SK-N-SH (cell line): Measurements from ENCODE around the gene TRPC4AP. TPM values are rescaled to one million over a fixed set of nuclear protein-coding genes. Genes with fewer than 3 reads are reported as not detected.

Source experiments
- CTCF ChIA-PET: fragments of 300-600, 350-600 bp; formaldehyde crosslinking; extraction: SDS; loops from one replicate; lab custom pipeline; 2021; lab: Yijun Ruan, JAX
- POLR2A ChIA-PET: fragments of 350-600 bp; sonication (Branson Sonifier 250); formaldehyde crosslinking; extraction: SDS; loops from one replicate; lab custom pipeline; 2020; ENCODE audit warnings: antibody characterized with exemption, inconsistent platforms; lab: Yijun Ruan, JAX
- DNase-seq: peaks from one replicate; pipeline ENCODE4 v3.0.0; 2012
- H2AFZ ChIP-seq: fragments of 200-600 bp; sonication (generic); 2 replicates; pipeline ENCODE4 v1.8.1; 2016; ENCODE audit warnings: antibody characterized with exemption, mild to moderate bottlenecking, low read depth
- H3F3A ChIP-seq: fragments of 200-600 bp; sonication (generic); replicated peaks from 2 replicates; pipeline ENCODE3; 2016; ENCODE audit warnings: antibody characterized with exemption, mild to moderate bottlenecking; ENCODE audit not compliant: insufficient read depth
- H3K27ac ChIP-seq, 2 experiments: fragments of 200-500 bp in 1 of 2; fragments of 200-600 bp in 1 of 2; sonication (Bioruptor generic) in 1 of 2; sonication (generic), shearing (Covaris generic) in 1 of 2; 2 replicates each; pipeline versions ENCODE4 v1.5.1 to v1.6.1; 2014 to 2016; ENCODE audit warnings: low read depth in 2 of 2, inconsistent platforms in 1 of 2, low read length in 1 of 2, mild to moderate bottlenecking in 1 of 2, mixed read lengths in 1 of 2
- H3K27me3 ChIP-seq: fragments of 200-600 bp; sonication (generic), shearing (Covaris generic); 2 replicates; pipeline ENCODE4 v1.6.1; 2016; ENCODE audit warnings: mixed run types; ENCODE audit not compliant: insufficient read depth
- H3K36me3 ChIP-seq, 2 experiments: fragments of 200-500 bp in 1 of 2; fragments of 200-600 bp in 1 of 2; sonication (Bioruptor generic) in 1 of 2; sonication (generic) in 1 of 2; replicated peaks in 1 of 2; 2 replicates each; pipeline versions ENCODE3 to v1.5.1; 2014 to 2016; ENCODE audit warnings: low read length in 1 of 2, mild to moderate bottlenecking in 1 of 2; ENCODE audit not compliant: insufficient read depth in 2 of 2, control insufficient read depth in 1 of 2
- H3K4me1 ChIP-seq, 2 experiments: fragments of 200-500 bp in 1 of 2; fragments of 200-600 bp in 1 of 2; sonication (Bioruptor generic) in 1 of 2; sonication (generic), shearing (Covaris generic) in 1 of 2; 2 replicates each; pipeline versions ENCODE4 v1.5.1 to v1.6.1; 2014 to 2016; ENCODE audit warnings: low read depth in 1 of 2, low read length in 1 of 2, mixed run types in 1 of 2; ENCODE audit not compliant: insufficient read depth in 2 of 2, control insufficient read depth in 1 of 2
- H3K4me2 ChIP-seq: fragments of 200-600 bp; sonication (generic), shearing (Covaris generic); 2 replicates; pipeline ENCODE4 v1.6.1; 2017; ENCODE audit warnings: mixed run types
- H3K4me3 ChIP-seq, 2 experiments: fragments of 200-500 bp in 1 of 2; fragments of 200-600 bp in 1 of 2; sonication (Bioruptor generic) in 1 of 2; sonication (generic), shearing (Covaris generic) in 1 of 2; 2 replicates each; pipeline versions ENCODE4 v1.5.1 to v1.8.1; 2014 to 2016; ENCODE audit warnings: low read depth in 2 of 2, inconsistent platforms in 1 of 2, low read length in 1 of 2, mild to moderate bottlenecking in 1 of 2, mixed read lengths in 1 of 2, moderate library complexity in 1 of 2
- H3K79me2 ChIP-seq: fragments of 200-600 bp; sonication (generic); 2 replicates; pipeline ENCODE4 v1.8.1; 2017; ENCODE audit warnings: mild to moderate bottlenecking; ENCODE audit not compliant: insufficient read depth
- H3K9ac ChIP-seq: fragments of 200-600 bp; sonication (generic); 2 replicates; pipeline ENCODE4 v1.6.1; 2017; ENCODE audit warnings: mixed run types
- H3K9me2 ChIP-seq: fragments of 200-600 bp; sonication (generic); 2 replicates; pipeline ENCODE4 v1.6.1; 2017; ENCODE audit warnings: mixed run types
- H3K9me3 ChIP-seq: fragments of 200-600 bp; sonication (generic); 2 replicates; pipeline ENCODE4 v1.6.1; 2017; ENCODE audit warnings: mixed run types, mild to moderate bottlenecking, moderate library complexity
- H4K20me1 ChIP-seq: fragments of 200-600 bp; sonication (generic); 2 replicates; pipeline ENCODE4 v1.6.1; 2017; ENCODE audit warnings: mild to moderate bottlenecking, mixed run types; ENCODE audit not compliant: insufficient read depth
- FOSL2 ChIP-seq: IDR thresholded peaks from 2 replicates; pipeline ENCODE4 v1.4.0; 2012; ENCODE audit warnings: low read depth, mild to moderate bottlenecking, moderate library complexity, borderline replicate concordance
- FOXM1 ChIP-seq: IDR thresholded peaks from 2 replicates; pipeline ENCODE4 v1.4.0; 2012; ENCODE audit warnings: low read depth, mild to moderate bottlenecking
- GATA2 ChIP-seq: sonication (generic); formaldehyde crosslinking; IDR thresholded peaks from 2 replicates; pipeline ENCODE4 v1.5.0; 2020; ENCODE audit warnings: mild to moderate bottlenecking, missing genetic modification reagents
- JUND ChIP-seq: IDR thresholded peaks from 2 replicates; pipeline ENCODE4 v1.4.0; 2012
- MXI1 ChIP-seq: IDR thresholded peaks from 2 replicates; pipeline ENCODE4 v1.6.1; 2012; ENCODE audit warnings: mild to moderate bottlenecking, low read depth, low read length, improper control_type of control experiment
- POLR2AphosphoS5 ChIP-seq: IDR thresholded peaks from 2 replicates; pipeline ENCODE4 v1.6.1; 2012; ENCODE audit warnings: low read depth, low read length
- RAD21 ChIP-seq: IDR thresholded peaks from 2 replicates; pipeline ENCODE4 v1.6.1; 2012; ENCODE audit warnings: mild to moderate bottlenecking, low read length
- RCOR1 ChIP-seq: fragments of 150-350 bp; IDR thresholded peaks from 2 replicates; pipeline ENCODE4 v1.6.1; 2017; ENCODE audit warnings: antibody characterized with exemption, low read length
- SMC3 ChIP-seq: IDR thresholded peaks from 2 replicates; pipeline ENCODE4 v1.6.1; 2012; ENCODE audit warnings: low read depth, low read length, improper control_type of control experiment
- WGBS: methylation state at CpG from one replicate; pipeline ENCODE4 v1.1.6; 2017; ENCODE audit warnings: low lambda C conversion rate; 5-methylcytosine and 5-hydroxymethylcytosine counted together
- polyA plus RNA-seq, 3 experiments: library from polyadenylated mRNA; depleted of rRNA; stranded (reverse); fragments of >200 nt; gene quantifications; 2 replicates each; pipeline ENCODE4 v1.2.3, GENCODE V29; 2012
- TF ChIP-seq, protein P1 (sequence below): IDR thresholded peaks from 2 replicates; pipeline ENCODE4 v1.4.0; 2012; ENCODE audit warnings: low read depth
- TF ChIP-seq, protein P2 (sequence below): fragments of 200-600 bp; sonication (generic); IDR thresholded peaks from 2 replicates; pipeline ENCODE4 v1.6.1; 2017; ENCODE audit warnings: antibody characterized with exemption, mild to moderate bottlenecking, moderate library complexity
- TF ChIP-seq, protein P3 (sequence below): fragments of 150-350 bp; IDR thresholded peaks from 2 replicates; pipeline ENCODE4 v1.6.1; 2017; ENCODE audit warnings: antibody characterized with exemption, low read length, low read depth, borderline replicate concordance
- TF ChIP-seq, protein P4 (sequence below): IDR thresholded peaks from 2 replicates; pipeline ENCODE4; 2012

TRPC4AP gene
- polyA plus RNA-seq, 1 of the 3 experiments (the other 2 are of a cell fraction), result 57.4 TPM

DNA sequence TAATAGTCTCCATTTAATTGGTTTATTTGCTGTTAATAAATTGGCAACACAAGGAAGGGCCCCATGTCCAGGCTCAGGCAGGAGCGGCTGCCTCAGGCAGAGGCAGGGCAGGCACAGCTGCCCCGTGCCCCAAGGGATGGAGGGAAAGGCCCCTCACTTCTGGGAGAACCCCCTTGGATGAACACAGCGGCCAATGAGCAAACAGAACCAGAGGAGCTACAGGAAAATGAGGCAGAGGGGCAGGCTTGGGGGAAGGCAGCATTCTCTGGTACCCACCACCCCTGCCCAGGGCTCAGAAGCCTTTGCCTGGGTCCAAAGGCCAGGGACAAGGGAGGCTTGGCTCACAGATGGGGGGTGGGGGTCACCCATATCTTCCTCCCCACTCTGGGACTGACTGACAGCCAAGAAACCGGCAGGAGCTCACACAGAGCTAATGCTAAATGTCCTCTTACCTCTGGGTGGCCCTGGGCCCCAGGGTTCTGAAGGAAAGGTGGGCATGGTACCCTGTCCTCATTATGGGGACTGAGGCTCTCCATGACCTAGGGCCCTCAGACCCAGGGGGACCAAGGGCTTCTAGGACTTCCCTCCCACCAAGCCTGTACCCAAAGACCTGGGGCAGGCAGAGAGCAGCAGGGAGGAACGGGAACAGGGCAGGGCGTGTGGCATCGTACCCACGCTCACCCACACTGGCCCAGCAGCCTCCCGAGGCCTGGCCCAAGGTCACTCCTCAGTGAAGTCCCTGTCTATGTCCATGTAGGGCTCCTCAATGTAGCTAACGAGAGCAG, 90.0 kb downstream of the TRPC4AP start:
- H3K79me2 ChIP-seq, result no peaks in the 10 kb centered on the region
- ChIA-PET CTCF (interaction anchor here (1.1 to 4.2 kb wide), 3 partner anchors 17 to 133 kb away, joined by 3 to 33 read pairs (median 7); partner anchors contain the start of gene GGT7), POLR2A (no interaction called here)
- H3K27ac ChIP-seq, result no peak overlapping the region; a peak in 1 of 4 replicates
- H4K20me1 ChIP-seq, result no peaks in the 10 kb centered on the region
- peaks cover 28 to 91% of the 10 kb centered on the region in 2 experiments for H3K36me3 ChIP-seq
- 76% methylated on average over 4 of the region's 10 CpGs for WGBS
- H3K4me3 ChIP-seq, result no peak overlapping the region
- no peak overlapping the region for H3K4me2 ChIP-seq
- no peak overlapping the region for H2AFZ ChIP-seq
- no peaks in the 10 kb centered on the region for H3K27me3 ChIP-seq
- H3K4me1 ChIP-seq, result no peaks in the 10 kb centered on the region; a peak in 1 of 4 replicates
- H3K9me3 ChIP-seq, result no peaks in the 10 kb centered on the region
- H3F3A ChIP-seq, result no peaks in the 10 kb centered on the region
- no peaks in the 10 kb centered on the region for H3K9me2 ChIP-seq
- TF ChIP-seq, protein P1, sequence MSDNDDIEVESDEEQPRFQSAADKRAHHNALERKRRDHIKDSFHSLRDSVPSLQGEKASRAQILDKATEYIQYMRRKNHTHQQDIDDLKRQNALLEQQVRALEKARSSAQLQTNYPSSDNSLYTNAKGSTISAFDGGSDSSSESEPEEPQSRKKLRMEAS, result no peak
- TF ChIP-seq, protein P2, sequence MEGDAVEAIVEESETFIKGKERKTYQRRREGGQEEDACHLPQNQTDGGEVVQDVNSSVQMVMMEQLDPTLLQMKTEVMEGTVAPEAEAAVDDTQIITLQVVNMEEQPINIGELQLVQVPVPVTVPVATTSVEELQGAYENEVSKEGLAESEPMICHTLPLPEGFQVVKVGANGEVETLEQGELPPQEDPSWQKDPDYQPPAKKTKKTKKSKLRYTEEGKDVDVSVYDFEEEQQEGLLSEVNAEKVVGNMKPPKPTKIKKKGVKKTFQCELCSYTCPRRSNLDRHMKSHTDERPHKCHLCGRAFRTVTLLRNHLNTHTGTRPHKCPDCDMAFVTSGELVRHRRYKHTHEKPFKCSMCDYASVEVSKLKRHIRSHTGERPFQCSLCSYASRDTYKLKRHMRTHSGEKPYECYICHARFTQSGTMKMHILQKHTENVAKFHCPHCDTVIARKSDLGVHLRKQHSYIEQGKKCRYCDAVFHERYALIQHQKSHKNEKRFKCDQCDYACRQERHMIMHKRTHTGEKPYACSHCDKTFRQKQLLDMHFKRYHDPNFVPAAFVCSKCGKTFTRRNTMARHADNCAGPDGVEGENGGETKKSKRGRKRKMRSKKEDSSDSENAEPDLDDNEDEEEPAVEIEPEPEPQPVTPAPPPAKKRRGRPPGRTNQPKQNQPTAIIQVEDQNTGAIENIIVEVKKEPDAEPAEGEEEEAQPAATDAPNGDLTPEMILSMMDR, result 0 out of 2 replicates have a peak, but pooled peaks have one; percentile 4
- TF ChIP-seq, all 33 proteins: peak for 1
- DNase-seq, result no peak
- H3K9ac ChIP-seq, result no peak overlapping the region

DNA sequence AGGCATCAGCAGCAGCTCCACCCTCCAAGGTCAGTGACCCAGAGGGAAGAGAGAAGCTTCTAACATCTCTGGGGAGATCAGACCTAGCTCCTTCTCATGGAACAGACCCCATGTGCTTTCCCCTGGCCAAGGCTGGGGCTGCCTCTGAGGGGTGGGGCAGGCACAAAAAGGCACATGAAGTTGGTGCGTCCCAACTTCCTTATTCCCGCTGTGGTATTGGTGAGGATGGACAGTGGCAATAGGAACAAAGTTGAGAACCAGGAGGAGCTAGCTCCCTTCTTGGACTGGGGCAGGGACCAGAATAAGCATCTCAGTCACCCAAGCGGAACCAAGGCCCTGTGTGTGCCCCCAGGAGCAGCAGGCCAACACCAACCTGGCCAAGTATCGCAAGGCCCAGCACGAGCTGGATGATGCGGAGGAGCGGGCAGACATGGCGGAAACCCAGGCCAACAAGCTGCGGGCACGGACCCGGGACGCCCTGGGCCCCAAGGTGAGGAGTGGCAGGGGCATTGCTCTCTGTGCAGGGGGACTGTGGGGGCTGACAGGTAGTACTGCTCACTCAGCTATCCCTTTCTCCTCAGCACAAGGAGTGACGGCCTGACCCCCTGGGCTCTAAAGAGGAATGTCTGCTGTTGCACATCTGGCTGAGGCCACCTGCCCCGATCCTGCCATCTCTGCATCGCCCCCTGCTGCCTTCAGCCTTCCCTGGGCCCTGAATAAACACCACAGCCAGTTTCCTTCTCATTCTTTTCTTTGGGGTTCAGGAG, 90.8 kb downstream of the TRPC4AP start:
- CTCF ChIA-PET, result interaction anchor here (0.6 to 4.2 kb wide), 7 partner anchors 11 to 1374 kb away, joined by 3 to 33 read pairs (median 5); partner anchors contain the start of genes GGT7 and TRPC4AP
- H3K36me3 ChIP-seq, result peaks cover 22 to 86% of the 10 kb centered on the region in 2 experiments

More for the DNA sequence above, 90.8 kb downstream of the TRPC4AP start:
- H3K27ac ChIP-seq, result no peak overlapping the region
- no peak overlapping the region for H2AFZ ChIP-seq
- no peaks in the 10 kb centered on the region for H3K79me2 ChIP-seq
- no peaks in the 10 kb centered on the region for H4K20me1 ChIP-seq
- peak; percentile 55 for DNase-seq
- no peaks in the 10 kb centered on the region for H3F3A ChIP-seq
- no peaks in the 10 kb centered on the region for H3K27me3 ChIP-seq
- no peak overlapping the region for H3K9ac ChIP-seq
- H3K4me2 ChIP-seq, result no peak overlapping the region
- 95% methylated on average over 14 of the region's 15 CpGs for WGBS
- H3K9me2 ChIP-seq, result no peaks in the 10 kb centered on the region
- no peak overlapping the region for H3K4me3 ChIP-seq
- H3K4me1 ChIP-seq, result no peaks in the 10 kb centered on the region; a peak in 1 of 4 replicates
- H3K9me3 ChIP-seq, result no peaks in the 10 kb centered on the region
- POLR2A ChIA-PET, result no interaction called here
- TF ChIP-seq FOSL2 (no peak), RCOR1 (no peak), GATA2 (CRISPR knock-in tag) (no peak), FOXM1 (no peak), SMC3 (peak; percentile 10; the same call in 1 of the 2 replicates), MXI1 (no peak), JUND (no peak), POLR2AphosphoS5 (no peak), RAD21 (peak; percentile 48)
- TF ChIP-seq, protein P2, result peak; percentile 40
- TF ChIP-seq, protein P3, sequence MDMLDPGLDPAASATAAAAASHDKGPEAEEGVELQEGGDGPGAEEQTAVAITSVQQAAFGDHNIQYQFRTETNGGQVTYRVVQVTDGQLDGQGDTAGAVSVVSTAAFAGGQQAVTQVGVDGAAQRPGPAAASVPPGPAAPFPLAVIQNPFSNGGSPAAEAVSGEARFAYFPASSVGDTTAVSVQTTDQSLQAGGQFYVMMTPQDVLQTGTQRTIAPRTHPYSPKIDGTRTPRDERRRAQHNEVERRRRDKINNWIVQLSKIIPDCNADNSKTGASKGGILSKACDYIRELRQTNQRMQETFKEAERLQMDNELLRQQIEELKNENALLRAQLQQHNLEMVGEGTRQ, result no peak
- TF ChIP-seq, protein P4, sequence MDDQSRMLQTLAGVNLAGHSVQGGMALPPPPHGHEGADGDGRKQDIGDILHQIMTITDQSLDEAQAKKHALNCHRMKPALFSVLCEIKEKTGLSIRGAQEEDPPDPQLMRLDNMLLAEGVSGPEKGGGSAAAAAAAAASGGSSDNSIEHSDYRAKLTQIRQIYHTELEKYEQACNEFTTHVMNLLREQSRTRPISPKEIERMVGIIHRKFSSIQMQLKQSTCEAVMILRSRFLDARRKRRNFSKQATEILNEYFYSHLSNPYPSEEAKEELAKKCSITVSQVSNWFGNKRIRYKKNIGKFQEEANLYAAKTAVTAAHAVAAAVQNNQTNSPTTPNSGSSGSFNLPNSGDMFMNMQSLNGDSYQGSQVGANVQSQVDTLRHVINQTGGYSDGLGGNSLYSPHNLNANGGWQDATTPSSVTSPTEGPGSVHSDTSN, result no peak
